ENCODE data around the gene GLRA3. TPM values are rescaled to one million over a fixed set of nuclear protein-coding genes. Genes with fewer than 3 reads are reported as not detected.

GLRA3 gene
- total and polyA plus RNA-seq, 2 donors (not counting 1 experiment from before 2014, with no cell fraction given), result not detected

GRCh38 chr4:174826660-174827059, 2.4 kb downstream of the GLRA3 start:
- H3K27ac ChIP-seq (ENCODE audit: insufficient read depth, low read length), result no peak overlapping the region
- TF ChIP-seq EZH2 (IDR thresholded peaks at IDR 0.05; ENCODE audit: low read length, missing control alignments) (no peak), CTCF (conservative IDR thresholded peaks at IDR 0.05 in 1 of 2, IDR thresholded peaks at IDR 0.05 in 1 of 2; ENCODE audit: low read depth in 1 of 2, low read length in 2 of 2) (no peak)
- H3K79me2 ChIP-seq (ENCODE audit: control insufficient read depth, insufficient read depth, low read length), result no peaks in the 10 kb centered on the region
- H3K4me1 ChIP-seq (ENCODE audit: control insufficient read depth, extremely low read depth, insufficient read depth, low read length), result no peaks in the 10 kb centered on the region
- H4K20me1 ChIP-seq (ENCODE audit: control insufficient read depth, extremely low read depth, insufficient read depth, low read length), result no peaks in the 10 kb centered on the region
- no peaks in the 10 kb centered on the region for H3K9me3 ChIP-seq (ENCODE audit: control insufficient read depth, insufficient read depth, low read depth, low read length)
- no peak overlapping the region for H3K4me3 ChIP-seq (replicated peaks in 1 of 4; ENCODE audit: control extremely low read depth in 1 of 4, insufficient read depth in 1 of 4, low read depth in 3 of 4, low read length in 4 of 4)
- H3K4me2 ChIP-seq (ENCODE audit: extremely low read depth, insufficient read depth, low read length), result no peak overlapping the region
- H3K36me3 ChIP-seq (ENCODE audit: control insufficient read depth, insufficient read depth, low read length), result no peaks in the 10 kb centered on the region
- no peaks in the 10 kb centered on the region for H3K27me3 ChIP-seq (ENCODE audit: control insufficient read depth, insufficient read depth, low read length)
- no peak overlapping the region for H2AFZ ChIP-seq (ENCODE audit: low read length)
- H3K9ac ChIP-seq (ENCODE audit: insufficient read depth, low read length), result no peak overlapping the region
- no peak for DNase-seq (ENCODE audit: low read depth in 2 of 2)

- no peaks in the 10 kb centered on the region for H3K27me3 ChIP-seq (ENCODE audit: control insufficient read depth, insufficient read depth, low read length)
- H3K4me1 ChIP-seq (ENCODE audit: control insufficient read depth, extremely low read depth, insufficient read depth, low read length), result no peaks in the 10 kb centered on the region
- no peak for DNase-seq (ENCODE audit: low read depth in 2 of 2)
- H3K36me3 ChIP-seq (ENCODE audit: control insufficient read depth, insufficient read depth, low read length), result no peaks in the 10 kb centered on the region
- no peak overlapping the region for H3K27ac ChIP-seq (ENCODE audit: insufficient read depth, low read length)
- H3K4me3 ChIP-seq (replicated peaks in 1 of 4; ENCODE audit: control extremely low read depth in 1 of 4, insufficient read depth in 1 of 4, low read depth in 3 of 4, low read length in 4 of 4), result no peak overlapping the region
- no peak overlapping the region for H2AFZ ChIP-seq (ENCODE audit: low read length)
- no peaks in the 10 kb centered on the region for H3K79me2 ChIP-seq (ENCODE audit: control insufficient read depth, insufficient read depth, low read length)
- H3K9me3 ChIP-seq (ENCODE audit: control insufficient read depth, insufficient read depth, low read depth, low read length), result no peaks in the 10 kb centered on the region
- H4K20me1 ChIP-seq (ENCODE audit: control insufficient read depth, extremely low read depth, insufficient read depth, low read length), result no peaks in the 10 kb centered on the region
- no peak overlapping the region for H3K4me2 ChIP-seq (ENCODE audit: extremely low read depth, insufficient read depth, low read length)
- TF ChIP-seq EZH2 (IDR thresholded peaks at IDR 0.05; ENCODE audit: low read length, missing control alignments), result no peak
- no peak for TF ChIP-seq CTCF (conservative IDR thresholded peaks at IDR 0.05 in 1 of 2, IDR thresholded peaks at IDR 0.05 in 1 of 2; ENCODE audit: low read depth in 1 of 2, low read length in 2 of 2)
- no peak overlapping the region for H3K9ac ChIP-seq (ENCODE audit: insufficient read depth, low read length)
Measured at GRCh38 chr4:174815282-174815681, 13.8 kb downstream of the GLRA3 start.

- H3K4me1 ChIP-seq (ENCODE audit: control insufficient read depth, extremely low read depth, insufficient read depth, low read length), result no peaks in the 10 kb centered on the region
- H4K20me1 ChIP-seq (ENCODE audit: control insufficient read depth, extremely low read depth, insufficient read depth, low read length), result no peaks in the 10 kb centered on the region
- no peak overlapping the region for H3K27ac ChIP-seq (ENCODE audit: insufficient read depth, low read length)
- H2AFZ ChIP-seq (ENCODE audit: low read length), result no peak overlapping the region
- no peak for DNase-seq (ENCODE audit: low read depth in 2 of 2)
- H3K4me2 ChIP-seq (ENCODE audit: extremely low read depth, insufficient read depth, low read length), result no peak overlapping the region
- H3K4me3 ChIP-seq (replicated peaks in 1 of 4; ENCODE audit: control extremely low read depth in 1 of 4, insufficient read depth in 1 of 4, low read depth in 3 of 4, low read length in 4 of 4), result no peak overlapping the region
- H3K9me3 ChIP-seq (ENCODE audit: control insufficient read depth, insufficient read depth, low read depth, low read length), result no peaks in the 10 kb centered on the region
- no peak overlapping the region for H3K9ac ChIP-seq (ENCODE audit: insufficient read depth, low read length)
- no peaks in the 10 kb centered on the region for H3K79me2 ChIP-seq (ENCODE audit: control insufficient read depth, insufficient read depth, low read length)
- TF ChIP-seq CTCF (conservative IDR thresholded peaks at IDR 0.05 in 1 of 2, IDR thresholded peaks at IDR 0.05 in 1 of 2; ENCODE audit: low read depth in 1 of 2, low read length in 2 of 2) (no peak), EZH2 (IDR thresholded peaks at IDR 0.05; ENCODE audit: low read length, missing control alignments) (no peak)
- no peaks in the 10 kb centered on the region for H3K27me3 ChIP-seq (ENCODE audit: control insufficient read depth, insufficient read depth, low read length)
- no peaks in the 10 kb centered on the region for H3K36me3 ChIP-seq (ENCODE audit: control insufficient read depth, insufficient read depth, low read length)
Measured at GRCh38 chr4:174813292-174813691, 15.8 kb downstream of the GLRA3 start.
